ENCODE data around the gene SLC22A15.
"Not testable (repeated sequence)": the region's sequence is repeated elsewhere in the genome, so short reads cannot be mapped to it uniquely, and the experiment has no call there.

The SLC22A15 gene

DNA sequence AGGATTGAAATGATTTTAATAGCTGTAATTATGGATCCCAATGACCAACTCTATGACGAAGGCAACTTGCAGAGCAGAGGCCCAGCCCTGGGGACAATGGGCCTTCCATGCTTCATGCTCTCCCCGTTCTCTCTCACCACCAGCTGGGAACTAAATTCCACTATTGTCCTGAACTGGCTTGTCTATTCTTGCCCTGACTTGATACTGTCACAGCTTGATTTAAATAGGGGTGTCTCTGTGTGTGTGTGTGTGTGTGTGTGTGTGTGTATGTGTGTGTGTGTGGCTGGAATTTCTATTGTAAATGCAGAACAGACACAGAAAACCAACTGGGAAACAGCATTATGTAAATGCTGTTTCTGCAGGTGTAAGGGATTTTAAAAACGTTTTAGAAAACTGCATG, 57.0 kb downstream of the SLC22A15 start:
- TF ChIP-seq CTCF (IDR thresholded peaks at IDR 0.05; ENCODE audit: borderline replicate concordance, insufficient read depth, low read depth, low read length): no peak
- no peak overlapping the region for H3K4me3 ChIP-seq (ENCODE audit: low read depth, low read length)

- no peak overlapping the region for H3K4me3 ChIP-seq (ENCODE audit: low read depth, low read length)
- TF ChIP-seq CTCF (IDR thresholded peaks at IDR 0.05; ENCODE audit: borderline replicate concordance, insufficient read depth, low read depth, low read length): no peak
Observed at GRCh38 chr1:116036255-116036654, 59.9 kb downstream of the SLC22A15 start.

DNA sequence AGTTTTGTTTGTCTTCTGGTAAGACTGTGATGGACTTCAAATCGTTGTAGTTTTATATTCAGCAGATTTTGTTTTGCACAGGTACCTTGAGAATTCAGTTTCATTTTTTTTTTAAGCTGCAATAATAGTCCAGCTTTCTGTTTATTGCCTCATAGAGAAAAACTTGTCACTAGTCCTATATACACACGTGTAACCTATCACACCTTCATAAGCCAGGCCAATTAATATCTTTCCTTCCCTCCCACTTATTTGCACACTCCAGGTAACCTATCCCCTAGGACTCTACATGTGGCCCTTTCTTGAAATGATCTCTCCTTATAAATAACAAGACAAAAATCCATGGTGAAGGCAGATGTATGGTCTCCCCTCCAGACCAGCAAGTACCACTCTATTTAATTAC, 62.4 kb downstream of the SLC22A15 start:
- no peak overlapping the region for H3K4me3 ChIP-seq (ENCODE audit: low read depth, low read length)
- no peak for TF ChIP-seq CTCF (IDR thresholded peaks at IDR 0.05; ENCODE audit: borderline replicate concordance, insufficient read depth, low read depth, low read length)

DNA sequence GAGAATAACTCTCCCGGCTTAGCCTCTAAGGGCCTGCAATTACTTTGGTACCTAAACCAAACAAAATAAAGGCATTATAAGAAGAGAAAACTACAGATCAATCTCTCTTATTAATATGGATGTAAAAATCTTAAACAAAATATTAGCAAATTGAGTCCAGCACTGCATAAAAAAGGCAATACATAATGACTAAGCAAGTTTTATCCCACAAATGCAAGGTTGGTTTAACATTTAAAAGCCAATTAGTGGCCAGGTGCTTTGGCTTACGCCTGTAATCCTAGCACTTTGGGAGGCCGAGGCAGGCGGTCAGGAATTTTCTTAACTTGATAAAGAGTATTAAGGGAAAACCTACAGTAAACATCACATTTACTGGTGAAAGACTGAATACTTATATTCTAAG, 67.8 kb downstream of the SLC22A15 start:
- no peak for TF ChIP-seq CTCF (IDR thresholded peaks at IDR 0.05; ENCODE audit: borderline replicate concordance, insufficient read depth, low read depth, low read length)

GRCh38 chr1:116046933-116047332, 70.6 kb downstream of the SLC22A15 start:
- not testable (repeated sequence) for H3K4me3 ChIP-seq (ENCODE audit: low read depth, low read length)

More for the DNA sequence above, 67.8 kb downstream of the SLC22A15 start:
- H3K4me3 ChIP-seq (ENCODE audit: low read depth, low read length): no peak overlapping the region

DNA sequence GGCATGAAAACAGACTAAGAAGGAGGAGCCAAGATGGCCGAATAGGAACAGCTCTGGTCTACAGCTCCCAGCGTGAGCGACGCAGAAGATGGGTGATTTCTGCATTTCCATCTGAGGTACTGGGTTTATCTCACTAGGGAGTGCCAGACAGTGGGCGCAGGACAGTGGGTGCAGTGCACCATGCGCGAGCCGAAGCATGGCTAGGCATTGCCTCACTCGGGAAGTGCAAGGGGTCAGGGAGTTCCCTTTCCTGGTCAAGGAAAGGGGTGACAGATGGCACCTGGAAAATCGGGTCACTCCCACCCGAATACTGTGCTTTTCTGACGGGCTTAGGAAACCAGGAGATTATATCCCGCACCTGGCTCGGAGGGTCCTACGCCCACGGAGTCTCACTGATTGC, 75.6 kb downstream of the SLC22A15 start:
- not testable (repeated sequence) for H3K4me3 ChIP-seq (ENCODE audit: low read depth, low read length)

DNA sequence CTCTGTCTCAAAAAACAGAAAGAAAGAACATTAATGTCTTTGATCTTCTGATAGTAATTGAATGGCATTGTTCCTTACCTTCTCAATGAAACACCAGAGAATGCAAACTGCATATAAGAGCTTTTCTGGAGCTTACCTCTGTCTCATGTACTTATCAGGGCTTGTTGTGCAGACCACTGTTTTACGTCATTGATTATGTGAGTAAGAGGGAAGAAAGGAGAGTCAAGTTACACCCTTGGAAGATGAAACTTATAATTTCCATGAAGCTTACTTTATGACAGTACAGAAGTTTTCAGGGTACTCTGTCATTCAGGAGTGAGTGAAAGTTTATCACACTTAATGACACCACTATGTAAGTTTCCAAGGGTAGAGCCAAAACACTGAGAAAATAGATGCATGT, 85.9 kb downstream of the SLC22A15 start:
- H3K4me3 ChIP-seq (ENCODE audit: low read depth, low read length): no peak overlapping the region
- TF ChIP-seq CTCF (IDR thresholded peaks at IDR 0.05; ENCODE audit: borderline replicate concordance, insufficient read depth, low read depth, low read length): no peak

GRCh38 chr1:116064616-116065015, 88.3 kb downstream of the SLC22A15 start:
- no peak for TF ChIP-seq CTCF (IDR thresholded peaks at IDR 0.05; ENCODE audit: borderline replicate concordance, insufficient read depth, low read depth, low read length)
- H3K4me3 ChIP-seq (ENCODE audit: low read depth, low read length): no peak overlapping the region
